Vagina (tissue), 2 donors: ENCODE measurements around the gene GALNTL6. TPM values are rescaled to one million over a fixed set of nuclear protein-coding genes. Genes with fewer than 3 reads are reported as not detected.
"Not testable (repeated sequence)": the region's sequence is repeated elsewhere in the genome, so short reads cannot be mapped to it uniquely, and the experiment has no call there.

ENCODE experiments used
- DNase-seq, 2 donors: peaks; one replicate each; pipeline ENCODE4 v3.0.0-alpha.2; 2017; ENCODE audit errors: extremely low spot score in 2 of 2
- H3K27ac ChIP-seq: fragments of 200-600 bp; sonication (generic); one replicate; pipeline ENCODE4 v1.5.1; 2019
- H3K27me3 ChIP-seq: fragments of 200-600 bp; sonication (generic); one replicate; pipeline ENCODE4 v1.5.1; 2019
- H3K36me3 ChIP-seq, 2 donors: fragments of 200-600 bp; sonication (generic); one replicate each; pipeline ENCODE4 v1.5.1; 2017 to 2019
- H3K4me1 ChIP-seq: fragments of 200-600 bp; sonication (generic); one replicate; pipeline ENCODE4 v1.5.1; 2019
- H3K4me3 ChIP-seq, 2 donors: fragments of 200-600 bp; sonication (generic); 1 replicate in 1 of 2; 2 replicates in 1 of 2; pipeline ENCODE4 v1.5.1; 2016 to 2019
- H3K9me3 ChIP-seq: fragments of 200-600 bp; sonication (generic); one replicate; pipeline ENCODE4 v1.5.1; 2019
- POLR2A ChIP-seq, 2 donors: fragments of 450-650 bp; IDR thresholded peaks; one replicate each; pipeline ENCODE4 v1.6.1; 2017; ENCODE audit warnings: antibody characterized with exemption in 2 of 2, mild to moderate bottlenecking in 2 of 2, moderate library complexity in 2 of 2
- POLR2AphosphoS5 ChIP-seq, 2 donors: sonication (generic); formaldehyde crosslinking; IDR thresholded peaks; one replicate each; pipeline ENCODE4 v1.9.0; 2017; ENCODE audit warnings: antibody characterized with exemption in 2 of 2, mild to moderate bottlenecking in 2 of 2, low read depth in 1 of 2; ENCODE audit not compliant: insufficient read depth in 1 of 2
- intact Hi-C: fragments of 100-400 bp; cut with DNase I; formaldehyde crosslinking; loops from one replicate; pipeline ENCODE4 v1.15.1; 2023
- total RNA-seq: library from RNA; depleted of rRNA; stranded (reverse); fragments of >200 nt; gene quantifications from one replicate; pipeline ENCODE4 v1.2.3, GENCODE V29; 2016
- TF ChIP-seq, protein P1 (sequence below), 3 experiments: fragments of 450-650 bp in 2 of 3; fragments of 200-600 bp in 1 of 3; sonication (generic) in 1 of 3; IDR thresholded peaks; one replicate each; pipeline ENCODE4 v1.5.1; 2017 to 2019; ENCODE audit warnings: antibody characterized with exemption in 3 of 3, mild to moderate bottlenecking in 2 of 3, moderate library complexity in 2 of 3

The GALNTL6 gene
- total RNA-seq, 1 donor from 2014 or later = 0.74 TPM

- Histone ChIP-seq H3K4me3 (no peak overlapping the region), H3K27ac (no peak overlapping the region), H3K4me1 (peaks cover 7% of the 10 kb centered on the region), H3K27me3 (no peaks in the 10 kb centered on the region), H3K9me3 (no peaks in the 10 kb centered on the region), H3K36me3 (no peaks in the 10 kb centered on the region)
- intact Hi-C loops = no loop called here
- TF ChIP-seq, protein P1, sequence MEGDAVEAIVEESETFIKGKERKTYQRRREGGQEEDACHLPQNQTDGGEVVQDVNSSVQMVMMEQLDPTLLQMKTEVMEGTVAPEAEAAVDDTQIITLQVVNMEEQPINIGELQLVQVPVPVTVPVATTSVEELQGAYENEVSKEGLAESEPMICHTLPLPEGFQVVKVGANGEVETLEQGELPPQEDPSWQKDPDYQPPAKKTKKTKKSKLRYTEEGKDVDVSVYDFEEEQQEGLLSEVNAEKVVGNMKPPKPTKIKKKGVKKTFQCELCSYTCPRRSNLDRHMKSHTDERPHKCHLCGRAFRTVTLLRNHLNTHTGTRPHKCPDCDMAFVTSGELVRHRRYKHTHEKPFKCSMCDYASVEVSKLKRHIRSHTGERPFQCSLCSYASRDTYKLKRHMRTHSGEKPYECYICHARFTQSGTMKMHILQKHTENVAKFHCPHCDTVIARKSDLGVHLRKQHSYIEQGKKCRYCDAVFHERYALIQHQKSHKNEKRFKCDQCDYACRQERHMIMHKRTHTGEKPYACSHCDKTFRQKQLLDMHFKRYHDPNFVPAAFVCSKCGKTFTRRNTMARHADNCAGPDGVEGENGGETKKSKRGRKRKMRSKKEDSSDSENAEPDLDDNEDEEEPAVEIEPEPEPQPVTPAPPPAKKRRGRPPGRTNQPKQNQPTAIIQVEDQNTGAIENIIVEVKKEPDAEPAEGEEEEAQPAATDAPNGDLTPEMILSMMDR (IDR thresholded peaks at IDR 0.05) = no peak
- TF ChIP-seq POLR2A (IDR thresholded peaks at IDR 0.05) (no peak), POLR2AphosphoS5 (IDR thresholded peaks at IDR 0.05; ENCODE audit: insufficient read depth in 1 of 2, low read depth in 1 of 2) (no peak)
- DNase-seq = no peak
Observed at GRCh38 chr4:172963498-172964294, 1150.5 kb downstream of the GALNTL6 start.

DNA sequence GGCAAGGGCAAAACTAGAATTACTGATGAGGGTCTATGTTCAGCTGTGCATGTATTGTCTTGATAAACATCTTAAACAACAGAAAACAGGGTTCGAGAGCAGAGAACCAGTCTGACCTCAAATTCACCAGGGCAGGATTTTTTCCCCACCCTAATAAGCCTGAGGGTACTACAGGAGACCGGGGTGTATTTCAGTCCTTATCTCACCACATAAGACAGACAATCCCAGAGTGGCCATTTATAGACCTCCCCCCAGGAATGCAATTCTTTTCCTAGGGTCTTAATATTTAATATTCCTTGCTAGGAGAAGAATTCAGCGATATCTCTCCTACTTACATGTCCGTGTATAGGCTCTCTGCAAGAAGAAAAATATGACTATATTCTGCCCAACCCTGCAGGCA, 1157.0 kb downstream of the GALNTL6 start:
- H3K27me3 ChIP-seq, intact Hi-C loops, H3K4me1 ChIP-seq, H3K36me3 ChIP-seq, DNase-seq, H3K9me3 ChIP-seq, H3K27ac ChIP-seq, H3K4me3 ChIP-seq: not testable (repeated sequence)

DNA sequence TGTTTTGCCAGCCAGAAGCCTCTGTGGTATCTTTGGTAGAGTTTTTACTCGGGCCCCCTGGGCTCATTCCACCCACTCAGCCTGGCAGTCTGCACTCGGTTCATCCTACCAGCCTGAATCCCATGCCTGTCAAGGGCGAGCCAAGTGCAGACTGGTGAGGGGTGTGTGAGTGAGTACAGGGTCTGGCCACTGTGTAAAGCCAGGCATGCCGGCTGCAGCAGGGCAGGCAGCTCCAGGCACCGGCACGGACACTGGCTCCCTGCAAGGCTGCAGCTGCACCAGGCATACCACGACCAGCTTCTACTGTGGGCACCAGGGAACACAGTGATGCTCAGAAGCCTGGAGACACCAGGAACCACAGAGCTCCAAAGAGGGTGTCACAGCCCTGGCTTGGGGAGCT, 1161.4 kb downstream of the GALNTL6 start:
- no peak for DNase-seq
- H3K9me3 ChIP-seq = no peaks in the 10 kb centered on the region
- no peak for TF ChIP-seq POLR2AphosphoS5 (IDR thresholded peaks at IDR 0.05; ENCODE audit: insufficient read depth in 1 of 2, low read depth in 1 of 2)
- TF ChIP-seq POLR2A (IDR thresholded peaks at IDR 0.05) = no peak
- TF ChIP-seq, protein P1 (IDR thresholded peaks at IDR 0.05) = no peak
- H3K36me3 ChIP-seq = no peaks in the 10 kb centered on the region
- intact Hi-C loops = no loop called here
- no peaks in the 10 kb centered on the region for H3K4me1 ChIP-seq
- no peak overlapping the region for H3K27ac ChIP-seq
- no peaks in the 10 kb centered on the region for H3K27me3 ChIP-seq
- no peak overlapping the region for H3K4me3 ChIP-seq

DNA sequence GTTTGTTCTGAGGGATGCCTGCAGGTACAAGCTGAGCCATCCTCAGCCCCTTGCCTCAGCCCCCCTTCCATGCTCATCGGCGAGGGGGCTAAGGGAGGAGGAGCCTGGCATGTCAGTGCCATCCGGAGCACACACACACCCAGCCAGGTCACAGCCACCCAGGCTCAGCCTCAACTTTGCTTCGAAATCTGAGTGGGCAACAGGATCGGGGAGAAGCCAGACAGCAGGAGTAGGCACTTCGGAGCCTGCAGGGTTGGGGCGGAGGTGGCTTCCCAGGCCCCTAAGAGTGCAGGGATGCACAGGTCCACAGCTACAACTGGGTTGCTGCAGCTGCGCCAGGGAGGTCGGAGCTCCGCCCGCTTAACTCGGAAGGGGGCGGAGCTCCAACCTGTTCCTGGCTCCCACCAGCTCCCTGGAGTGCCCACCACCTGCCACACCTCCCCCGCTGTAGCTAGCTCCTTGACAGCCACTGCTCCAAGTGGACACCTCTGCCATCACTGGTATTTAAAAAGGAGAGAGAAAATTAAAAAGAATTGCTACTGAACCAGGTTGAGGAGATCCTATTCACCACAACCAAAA, 1162.5 kb downstream of the GALNTL6 start:
- intact Hi-C loops = no loop called here
- Histone ChIP-seq H3K4me3 (no peak overlapping the region), H3K27me3 (no peaks in the 10 kb centered on the region), H3K9me3 (no peaks in the 10 kb centered on the region), H3K36me3 (no peaks in the 10 kb centered on the region), H3K4me1 (no peaks in the 10 kb centered on the region), H3K27ac (no peak overlapping the region)
- no peak for DNase-seq
- TF ChIP-seq POLR2AphosphoS5 (IDR thresholded peaks at IDR 0.05; ENCODE audit: insufficient read depth in 1 of 2, low read depth in 1 of 2) (no peak), POLR2A (IDR thresholded peaks at IDR 0.05) (no peak)
- TF ChIP-seq, protein P1 (IDR thresholded peaks at IDR 0.05) = no peak

- H3K27ac ChIP-seq, H3K9me3 ChIP-seq, intact Hi-C loops, H3K36me3 ChIP-seq, H3K4me3 ChIP-seq, H3K4me1 ChIP-seq, DNase-seq, H3K27me3 ChIP-seq: not testable (repeated sequence)
Observed at GRCh38 chr4:172977491-172978041, 1164.4 kb downstream of the GALNTL6 start.

GRCh38 chr4:172978848-172979247, 1165.6 kb downstream of the GALNTL6 start:
- Histone ChIP-seq H3K36me3 (no peaks in the 10 kb centered on the region), H3K4me1 (no peaks in the 10 kb centered on the region), H3K9me3 (no peaks in the 10 kb centered on the region), H3K27ac (no peak overlapping the region), H3K27me3 (no peaks in the 10 kb centered on the region), H3K4me3 (no peak overlapping the region)
- DNase-seq = no peak
- intact Hi-C loops = no loop called here
- TF ChIP-seq, protein P1 (IDR thresholded peaks at IDR 0.05) = no peak
- TF ChIP-seq POLR2A (IDR thresholded peaks at IDR 0.05) (no peak), POLR2AphosphoS5 (IDR thresholded peaks at IDR 0.05; ENCODE audit: insufficient read depth in 1 of 2, low read depth in 1 of 2) (no peak)
